ENCODE results near the gene FBXL14.

Gene FBXL14

DNA sequence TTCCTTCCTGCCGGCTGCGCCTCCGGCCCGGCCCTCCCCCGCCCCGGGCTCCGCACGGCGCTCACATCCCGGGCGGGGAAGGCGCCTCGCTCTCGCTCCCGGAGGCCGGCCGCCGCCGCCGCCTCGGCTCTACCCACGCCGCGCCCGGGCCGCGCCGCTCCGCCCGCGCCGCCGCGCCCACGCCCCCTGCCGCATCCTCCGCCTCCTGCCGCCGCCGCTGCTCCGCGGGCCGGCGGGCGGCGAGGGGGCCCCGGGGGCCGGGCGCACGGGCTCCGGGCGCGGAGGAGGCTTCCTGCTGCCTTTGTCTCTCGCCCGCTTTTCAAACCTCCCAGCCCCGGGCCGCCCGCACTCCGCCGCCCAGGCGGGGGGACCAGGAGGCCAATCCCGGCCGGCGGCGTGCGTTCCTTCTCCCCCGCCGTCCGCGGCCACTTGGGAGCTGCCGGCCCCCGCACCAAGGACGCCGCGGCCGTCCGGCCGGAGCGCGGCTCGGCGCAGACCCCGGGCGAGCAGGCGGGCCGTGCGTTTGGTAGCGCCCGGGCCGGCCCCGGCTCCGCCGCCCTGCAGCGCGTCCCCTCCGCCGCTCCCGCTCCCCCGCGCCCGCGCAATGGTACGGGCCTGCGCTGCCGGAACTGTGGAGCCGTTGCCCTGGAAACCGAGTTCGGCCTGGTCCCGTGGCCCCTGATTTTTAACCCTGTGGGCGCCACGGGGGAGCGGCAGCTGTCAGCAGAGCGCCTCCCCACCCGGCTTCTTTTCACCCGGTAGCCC is at the start of gene FBXL14:
Gene FBXL14, minus strand, starts transcription at position 321 of the 765 bp plus-strand sequence. CDS start 515 bp downstream, outside the sequence.
- DNase-seq = peak; percentile 94

GRCh38 chr12:1643905-1644533 is 49.6 kb upstream of the FBXL14 start:
- DNase-seq = no peak

DNA sequence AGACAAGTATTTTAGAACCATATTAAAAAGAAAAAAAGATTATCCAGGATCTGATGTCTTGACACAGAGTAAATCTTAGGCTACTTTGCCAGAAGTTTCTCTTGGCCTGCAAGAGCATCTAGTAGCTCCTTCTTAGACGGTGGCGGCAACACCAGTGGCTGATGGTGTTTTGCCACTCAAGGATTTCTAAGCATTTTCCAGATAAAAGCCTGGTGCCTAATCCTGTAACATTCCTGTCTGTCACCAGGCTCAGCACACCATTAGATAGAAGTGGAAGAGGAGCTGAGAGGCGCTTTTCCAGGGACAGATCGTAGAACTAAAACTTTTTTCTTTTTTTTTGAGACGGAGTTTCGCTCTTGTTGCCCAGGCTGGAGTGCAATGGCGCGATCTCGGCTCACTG is 48.7 kb upstream of the FBXL14 start:
- DNase-seq = no peak

DNA sequence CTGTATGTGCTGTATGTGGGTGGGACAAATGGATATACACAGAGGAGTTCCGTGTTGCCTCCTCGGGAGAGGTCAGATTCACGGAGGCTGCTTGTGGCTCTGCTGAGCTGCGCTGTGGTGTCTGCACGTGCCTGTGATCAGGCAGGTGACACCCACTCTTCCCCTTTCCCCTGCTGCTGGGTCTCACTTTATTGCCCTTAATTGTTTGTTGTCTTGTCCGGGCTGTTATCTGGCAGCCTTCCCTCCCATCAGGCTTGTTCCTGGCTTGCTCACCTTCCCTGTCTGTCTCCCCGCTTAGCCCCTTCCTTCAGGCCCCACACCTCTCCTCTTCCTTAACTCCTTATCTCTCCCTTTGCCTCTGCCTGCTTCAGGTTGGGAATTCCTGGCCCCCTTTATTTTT is 48.1 kb upstream of the FBXL14 start:
- DNase-seq = no peak

DNA sequence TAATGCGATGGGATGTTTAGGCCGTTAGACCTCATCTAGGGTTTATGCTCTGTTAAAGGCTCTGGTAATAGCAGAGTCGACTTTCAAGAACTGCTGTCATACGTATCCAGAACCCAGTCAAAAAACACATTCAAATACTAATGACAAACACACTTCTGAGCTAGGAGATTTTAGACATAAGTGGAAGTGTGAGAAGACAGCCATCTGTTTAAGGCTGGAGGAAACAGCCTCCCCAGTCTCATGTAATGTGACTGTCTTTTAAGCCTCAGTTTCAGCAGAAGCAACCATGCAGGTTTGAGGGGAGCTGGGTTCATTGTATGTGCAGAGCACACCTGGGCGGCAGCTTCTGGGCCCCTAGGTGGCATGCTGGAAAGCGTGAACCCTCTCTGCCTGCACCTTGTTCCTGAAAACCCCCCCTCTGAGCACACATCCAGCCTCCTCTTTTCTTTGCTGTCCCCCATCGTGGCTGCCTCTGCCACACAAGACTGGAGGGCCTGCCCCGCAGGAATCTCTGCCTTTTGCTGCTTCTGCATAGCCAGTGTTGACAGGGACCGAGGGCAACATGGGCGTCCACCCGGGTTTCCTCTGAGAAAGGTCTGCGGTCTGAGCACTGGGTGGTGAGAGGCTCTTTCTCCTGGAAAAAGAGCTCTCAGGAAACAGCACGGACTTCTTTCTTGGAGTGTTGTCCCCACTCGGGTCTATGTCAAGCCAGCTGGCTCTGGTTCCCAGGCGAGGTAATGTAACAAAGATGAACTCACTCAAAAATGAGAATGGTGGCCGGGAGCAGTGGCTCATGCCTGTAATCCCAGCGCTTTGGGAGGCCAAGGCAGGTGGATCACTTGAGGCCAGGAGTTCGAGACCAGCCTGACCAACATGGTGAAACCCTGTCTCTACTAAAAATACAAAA is 46.2 kb upstream of the FBXL14 start:
- DNase-seq = peak; percentile 44

DNA sequence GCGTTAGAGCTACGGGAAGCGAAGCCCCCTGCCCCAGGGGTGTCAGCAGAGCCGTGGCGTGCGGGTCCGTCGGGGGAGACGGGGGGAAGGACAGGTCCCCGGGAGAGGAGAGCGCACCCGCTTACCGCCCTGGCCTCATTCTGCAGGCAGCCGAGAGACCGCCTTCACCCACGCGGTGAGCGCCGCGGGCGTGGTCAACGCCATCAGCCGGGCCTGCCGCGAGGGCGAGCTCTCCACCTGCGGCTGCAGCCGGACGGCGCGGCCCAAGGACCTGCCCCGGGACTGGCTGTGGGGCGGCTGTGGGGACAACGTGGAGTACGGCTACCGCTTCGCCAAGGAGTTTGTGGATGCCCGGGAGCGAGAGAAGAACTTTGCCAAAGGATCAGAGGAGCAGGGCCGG is 45.2 kb upstream of the FBXL14 start:
- no peak for DNase-seq

DNA sequence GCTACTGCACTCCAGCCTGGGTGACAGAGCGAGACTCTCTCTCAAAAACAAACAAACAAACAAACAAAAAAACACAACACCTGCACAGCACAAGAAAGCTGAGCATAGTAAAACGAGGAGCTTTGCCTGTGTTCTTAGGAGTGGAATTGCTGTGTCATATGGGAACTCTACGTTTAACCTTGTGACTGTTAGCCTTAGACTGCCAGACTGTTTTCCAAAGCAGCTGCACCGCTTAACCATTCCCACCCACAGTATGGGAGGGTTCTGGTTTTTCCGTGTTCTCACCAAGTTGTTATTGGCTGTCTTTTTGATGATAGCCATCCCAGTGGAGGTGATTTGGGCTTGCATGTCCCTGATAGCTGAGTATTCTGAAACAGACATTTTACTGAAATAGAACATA is 43.8 kb upstream of the FBXL14 start:
- DNase-seq = no peak

DNA sequence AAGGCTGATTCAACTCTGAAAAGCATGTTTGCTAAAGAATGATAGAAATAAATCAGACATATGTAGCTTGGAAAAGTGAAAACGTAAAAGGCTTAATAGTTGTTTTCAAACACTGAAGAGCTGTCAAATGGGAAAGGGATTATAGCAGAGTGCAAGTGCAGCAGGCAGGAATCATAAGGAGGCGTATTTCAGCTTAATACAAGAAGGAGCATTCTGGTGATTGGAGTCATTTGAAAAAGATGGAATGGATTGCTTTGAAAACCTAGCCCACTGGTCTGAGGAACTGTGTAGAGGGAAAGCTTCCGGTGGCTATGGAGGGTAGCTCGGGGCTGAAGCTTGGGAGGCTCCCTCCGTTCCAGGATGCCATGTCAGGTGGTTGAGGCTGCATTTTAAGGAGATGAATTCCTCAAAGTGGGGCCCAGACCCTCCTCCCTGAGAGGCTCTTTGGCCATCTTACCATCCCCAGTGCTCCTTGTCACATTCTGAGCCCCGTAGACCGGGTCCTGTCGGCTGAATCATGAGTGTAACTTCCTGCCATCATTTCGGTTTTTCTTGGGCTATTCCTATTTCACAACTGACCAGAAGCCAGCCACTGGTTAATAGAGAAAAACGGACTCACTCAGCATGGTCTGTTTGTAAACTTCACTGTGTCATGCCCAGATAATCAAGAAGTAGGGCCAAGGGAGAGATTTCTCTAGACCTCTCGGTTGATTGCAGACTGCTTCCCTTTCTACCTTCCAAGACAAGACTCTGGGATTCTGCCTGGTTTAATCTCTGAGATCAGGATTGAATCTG is 41.1 kb upstream of the FBXL14 start:
- DNase-seq = no peak

DNA sequence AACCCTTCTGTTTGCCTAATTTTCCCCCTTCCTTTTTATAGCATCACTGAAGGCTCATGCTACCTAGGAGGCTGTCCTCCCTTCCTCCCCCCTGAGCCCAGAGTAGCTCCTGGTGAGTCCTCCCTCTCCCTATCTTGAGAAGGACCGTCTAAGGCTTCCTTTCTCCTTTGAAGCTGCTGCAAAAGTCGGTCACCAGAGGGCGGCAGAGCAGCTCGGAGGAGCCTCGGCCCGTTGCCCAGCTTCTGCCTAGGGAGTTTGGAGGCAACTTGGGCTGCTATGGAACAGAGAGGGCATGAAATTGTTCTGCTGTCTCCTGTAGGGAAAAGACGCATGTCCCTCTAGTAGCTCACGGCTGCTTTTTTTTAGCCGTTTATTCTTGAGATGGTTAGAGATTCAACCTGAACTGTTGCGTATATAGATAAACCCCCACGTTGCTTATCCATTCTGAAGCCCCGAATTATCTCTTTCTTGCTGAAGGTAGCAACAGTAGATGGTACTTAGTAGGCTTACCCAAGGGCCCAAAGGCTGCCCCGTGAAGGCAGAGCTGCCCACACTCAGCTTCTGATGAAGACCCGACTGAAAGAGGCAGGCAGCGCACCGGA is 40.3 kb upstream of the FBXL14 start:
- DNase-seq = peak; percentile 80

DNA sequence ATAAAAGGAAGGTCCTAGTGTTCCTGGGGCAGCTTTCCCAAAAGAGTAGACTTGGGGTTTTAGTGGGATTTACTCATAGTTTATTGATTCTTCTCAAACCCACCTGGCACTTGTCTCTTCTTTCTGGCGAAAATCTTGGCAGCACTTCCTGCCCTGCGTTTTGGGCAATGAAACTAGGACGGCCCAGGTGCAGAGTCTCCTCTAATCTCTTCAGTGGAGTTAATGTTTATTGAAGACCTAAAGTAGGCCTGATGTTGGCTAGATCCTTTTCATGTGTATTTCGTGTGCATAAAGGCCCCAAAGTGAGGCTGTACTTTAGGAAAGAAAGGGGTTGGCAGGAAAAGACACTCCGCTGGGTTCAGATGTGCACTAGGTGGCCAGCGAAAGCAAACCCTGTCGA is 39.8 kb upstream of the FBXL14 start:
- DNase-seq = no peak

- DNase-seq = no peak
These were observed 39.1 kb upstream of the FBXL14 start for GRCh38 chr12:1633459-1633858.

DNA sequence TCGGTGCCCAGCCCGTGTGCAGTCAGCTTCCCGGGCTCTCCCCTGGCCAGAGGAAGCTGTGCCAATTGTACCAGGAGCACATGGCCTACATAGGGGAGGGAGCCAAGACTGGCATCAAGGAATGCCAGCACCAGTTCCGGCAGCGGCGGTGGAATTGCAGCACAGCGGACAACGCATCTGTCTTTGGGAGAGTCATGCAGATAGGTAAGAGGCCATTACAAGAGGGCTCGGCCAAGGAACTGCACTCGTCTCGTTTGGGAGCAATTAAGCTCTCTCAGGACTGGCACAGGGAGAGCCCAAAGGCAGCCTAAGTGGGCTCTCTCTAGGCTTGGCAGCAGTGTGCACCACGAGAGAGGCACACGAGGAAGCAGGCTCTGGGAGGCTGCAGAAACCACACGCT is 38.3 kb upstream of the FBXL14 start:
- DNase-seq = no peak

DNA sequence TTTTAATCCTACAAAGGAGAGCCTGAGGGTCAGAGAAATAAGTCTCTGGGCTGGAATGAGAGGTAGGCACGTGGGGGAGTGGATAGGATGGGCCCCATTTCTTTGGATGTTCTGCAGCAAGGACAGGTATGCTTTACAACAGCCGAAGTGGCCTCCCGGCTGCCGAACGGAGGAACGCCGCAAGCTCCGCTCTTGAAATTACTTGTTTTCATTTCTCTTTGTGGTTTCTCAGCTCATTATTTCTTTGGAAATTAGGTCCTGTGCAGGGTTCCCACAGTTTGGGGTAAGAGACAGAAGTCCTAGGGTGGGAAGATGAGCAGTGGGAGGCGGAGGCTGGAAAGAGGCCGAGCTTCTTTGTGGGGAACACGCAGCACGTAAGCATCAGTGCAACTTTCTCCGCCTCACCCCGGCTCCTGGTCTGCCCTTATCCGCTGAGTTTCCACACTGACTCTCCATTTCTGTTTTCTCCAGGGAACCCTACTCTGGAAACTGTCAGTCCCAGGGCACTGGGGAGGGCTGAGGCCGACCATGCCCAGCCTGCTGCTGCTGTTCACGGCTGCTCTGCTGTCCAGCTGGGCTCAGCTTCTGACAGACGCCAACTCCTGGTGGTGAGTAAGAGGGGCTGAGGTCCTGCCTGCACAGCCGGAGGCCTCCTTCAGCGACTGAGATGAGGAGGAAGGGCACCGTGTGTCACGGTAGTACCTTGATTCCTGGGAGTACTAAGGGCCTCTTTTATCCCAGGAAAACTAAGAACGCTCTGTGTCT is 36.6 kb upstream of the FBXL14 start:
- peak; percentile 37 for DNase-seq

- DNase-seq = peak; percentile 73
These were observed 35.9 kb upstream of the FBXL14 start for GRCh38 chr12:1630133-1630826.

- peak; percentile 43 for DNase-seq
These were observed 35.2 kb upstream of the FBXL14 start for GRCh38 chr12:1629338-1630132.

DNA sequence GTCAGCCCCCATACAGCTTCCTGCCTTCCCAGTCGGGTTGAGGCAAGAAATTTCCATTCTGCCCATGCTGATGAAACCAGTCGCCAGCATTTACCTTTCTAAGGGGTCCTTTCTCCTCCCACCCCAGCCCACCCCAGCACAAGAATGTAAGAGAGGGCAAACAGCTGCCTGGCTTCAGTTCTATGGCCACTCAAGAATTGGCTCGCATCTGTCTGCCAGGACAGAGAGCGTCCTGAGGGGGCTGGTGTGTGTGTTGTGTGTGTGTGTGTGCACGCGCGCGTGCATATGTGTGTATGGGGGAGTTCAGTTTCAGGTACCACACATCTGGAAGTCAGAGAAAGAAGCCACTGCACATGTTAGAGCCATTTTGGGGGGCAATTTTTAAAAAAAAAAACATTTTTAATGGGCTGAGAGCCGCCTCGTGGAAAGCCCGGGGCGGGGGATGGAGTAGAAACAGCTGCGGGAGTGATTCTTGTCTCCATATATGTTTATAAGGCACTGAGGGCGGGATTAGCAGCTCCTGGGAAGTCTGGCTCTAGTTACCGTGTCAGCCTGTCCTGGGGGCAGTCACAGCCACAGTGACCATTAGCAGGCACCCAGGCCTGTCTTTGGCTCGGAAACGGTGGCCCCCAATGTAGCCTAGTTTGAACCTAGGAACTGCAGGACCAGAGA is 34.4 kb upstream of the FBXL14 start, which contains the start of gene WNT5B:
Gene WNT5B, plus strand, starts transcription at position 566 of the 672 bp plus-strand sequence. CDS start 2,124 bp downstream, outside the sequence.
- DNase-seq = no peak

DNA sequence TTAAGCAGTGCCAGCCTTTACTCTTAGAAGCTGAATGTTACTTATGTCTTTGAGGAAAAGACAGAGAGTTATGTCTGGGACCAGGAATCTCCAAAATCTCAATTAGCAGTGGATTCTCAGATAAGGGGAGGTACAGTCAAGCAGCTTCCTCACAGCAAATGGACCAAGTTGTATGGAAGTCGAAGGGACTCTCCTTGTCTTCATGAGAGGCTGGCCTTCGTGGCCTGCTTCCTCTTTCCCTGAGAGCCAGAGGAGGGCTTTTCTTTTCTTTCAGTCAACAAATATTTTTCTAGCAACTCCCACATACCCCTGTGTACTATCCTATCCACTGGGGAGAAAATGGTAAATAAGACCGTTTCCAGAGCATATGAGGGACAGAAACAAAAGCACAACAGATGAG is 28.0 kb upstream of the FBXL14 start:
- DNase-seq = no peak

- DNase-seq = no peak
These were observed 25.7 kb upstream of the FBXL14 start for GRCh38 chr12:1620092-1620491.

DNA sequence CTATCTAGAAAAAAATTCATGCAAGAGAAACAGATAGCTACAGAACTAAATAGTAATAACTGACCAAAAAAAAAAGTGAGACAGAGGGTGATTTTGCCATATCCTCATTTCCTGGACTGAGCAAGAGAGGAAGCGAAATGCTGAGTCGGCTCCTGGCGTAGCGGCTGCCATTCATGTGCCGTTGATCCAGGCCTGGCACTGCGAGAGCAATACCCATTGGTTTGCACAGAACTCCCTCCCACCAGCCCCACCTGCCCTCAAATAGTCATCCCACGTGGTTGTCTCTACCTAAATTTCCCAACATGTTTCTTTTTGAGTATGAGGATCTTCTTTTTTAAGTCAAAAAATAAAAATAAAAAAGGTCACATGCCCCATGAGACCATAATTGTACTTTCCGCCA is 25.2 kb upstream of the FBXL14 start:
- peak; percentile 44 for DNase-seq
